Activated T-cell treated with anti-CD3 and anti-CD28 coated beads, Interleukin-2, amount 50 U/mL, for 4 hours (primary cell): Measurements from ENCODE around the gene ETV3. TPM values are rescaled to one million over a fixed set of nuclear protein-coding genes. Genes with fewer than 3 reads are reported as not detected.

ENCODE experiments used
- ATAC-seq, 2 donors: fragments of 200-7000 bp; cut with Tn5 transposase; one replicate each; pipeline ENCODE4 v1.10.0; 2021
- DNase-seq: peaks from one replicate; pipeline ENCODE4 v3.0.0-alpha.2; 2020
- H3K27me3 Mint-ChIP-seq: one replicate; pipeline ENCODE4 v1.8.0; 2021; ENCODE audit warnings: low read depth, mixed read lengths
- H3K36me3 Mint-ChIP-seq: one replicate; pipeline ENCODE4 v1.8.0; 2022; ENCODE audit warnings: mixed read lengths; ENCODE audit not compliant: insufficient read depth
- H3K4me1 Mint-ChIP-seq: one replicate; pipeline ENCODE4 v1.8.0; 2021; ENCODE audit warnings: low read depth, mixed read lengths
- H3K4me3 Mint-ChIP-seq: one replicate; pipeline ENCODE4 v1.8.0; 2021; ENCODE audit warnings: mild to moderate bottlenecking, moderate library complexity, mixed read lengths
- H3K9me3 Mint-ChIP-seq: one replicate; pipeline ENCODE4 v1.8.0; 2021; ENCODE audit warnings: mixed read lengths
- total RNA-seq, 3 donors: library from RNA; stranded (reverse); gene quantifications; one replicate each; pipeline ENCODE4 v1.2.1, GENCODE V29; 2021

ETV3 gene
- total RNA-seq, 3 donors from 2014 or later: 20.3 to 23.5 (median 21.2) TPM

DNA sequence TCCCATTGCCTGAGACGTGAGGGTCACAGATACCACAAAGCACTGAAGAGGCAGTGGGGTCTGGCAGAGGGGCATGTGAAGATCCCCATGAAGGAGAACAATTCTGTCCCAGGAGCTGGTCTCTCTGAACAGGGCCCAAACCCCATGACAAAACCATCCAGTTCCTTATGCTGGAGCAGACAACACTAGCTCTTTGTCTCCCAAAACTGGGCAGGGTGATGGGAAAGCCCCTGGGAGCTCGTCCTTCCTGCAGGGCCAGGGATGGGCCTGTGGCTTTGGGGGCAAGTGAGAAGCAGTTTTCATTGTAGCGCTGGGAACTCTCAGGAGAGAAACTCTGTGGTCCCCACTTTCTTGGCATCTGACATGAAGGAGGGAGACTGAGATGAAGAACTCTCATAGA lies 47.4 kb downstream of the ETV3 start:
- ATAC-seq (no peak), DNase-seq (no peak)
- Mint-ChIP-seq H3K9me3 (no peaks in the 10 kb centered on the region), H3K4me1 (peaks cover 5% of the 10 kb centered on the region), H3K27me3 (peaks cover 6% of the 10 kb centered on the region), H3K4me3 (no peak overlapping the region), H3K36me3 (no peaks in the 10 kb centered on the region)

- Mint-ChIP-seq H3K4me1 (peaks cover 5% of the 10 kb centered on the region), H3K27me3 (peaks cover 6% of the 10 kb centered on the region), H3K36me3 (no peaks in the 10 kb centered on the region), H3K4me3 (no peak overlapping the region), H3K9me3 (no peaks in the 10 kb centered on the region)
- ATAC-seq (peak; percentile 82 to 86), DNase-seq (peak; percentile 90)
These were observed 48.0 kb downstream of the ETV3 start for GRCh38 chr1:157090196-157090647.

DNA sequence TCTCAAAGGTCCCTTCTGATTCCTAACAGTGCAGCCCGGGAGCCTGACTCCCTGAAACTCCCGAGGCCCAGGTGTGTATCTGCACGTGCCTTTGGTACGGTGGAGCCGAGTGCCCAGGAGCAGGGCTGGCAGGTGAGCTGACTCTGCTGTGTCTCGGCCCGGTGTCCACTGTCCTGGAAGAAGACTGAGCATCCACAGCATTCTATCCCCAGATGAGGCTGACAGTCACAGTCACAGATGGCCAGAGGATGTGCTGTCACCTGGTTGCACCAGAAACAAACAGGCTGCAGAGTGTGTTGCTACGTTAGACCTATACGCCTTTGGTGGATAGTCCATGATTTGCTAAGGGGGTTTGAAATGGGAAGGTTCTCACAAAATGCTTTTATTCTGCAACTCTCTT lies 48.4 kb downstream of the ETV3 start:
- ATAC-seq: peak in 1 of 2 donors; percentile 18
- no peaks in the 10 kb centered on the region for H3K36me3 Mint-ChIP-seq
- DNase-seq: no peak
- no peak overlapping the region for H3K4me3 Mint-ChIP-seq
- peaks cover 6% of the 10 kb centered on the region for H3K27me3 Mint-ChIP-seq
- peaks cover 5% of the 10 kb centered on the region for H3K4me1 Mint-ChIP-seq
- H3K9me3 Mint-ChIP-seq: no peaks in the 10 kb centered on the region

DNA sequence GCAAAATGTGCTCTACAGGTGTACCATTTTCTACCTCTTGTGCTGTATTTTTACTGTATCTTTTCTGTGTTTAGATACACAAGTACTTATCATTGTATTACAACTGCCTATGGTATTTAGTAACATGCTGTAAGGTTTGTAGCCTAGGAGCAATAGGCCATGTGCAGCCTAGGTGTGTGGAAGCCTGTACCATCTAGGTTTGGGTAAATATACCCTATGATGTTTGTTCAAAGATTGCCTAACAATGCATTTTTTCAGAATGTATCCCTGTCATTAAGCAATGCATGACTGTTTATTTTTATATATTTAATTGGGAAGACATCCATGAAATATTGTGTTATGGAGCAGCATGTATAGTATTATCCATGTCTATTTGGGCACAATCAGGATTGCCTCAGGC lies 49.6 kb downstream of the ETV3 start:
- Mint-ChIP-seq H3K36me3 (no peaks in the 10 kb centered on the region), H3K4me1 (peaks cover 5% of the 10 kb centered on the region), H3K9me3 (no peaks in the 10 kb centered on the region), H3K27me3 (peaks cover 6% of the 10 kb centered on the region), H3K4me3 (no peak overlapping the region)
- DNase-seq (no peak), ATAC-seq (no peak)

DNA sequence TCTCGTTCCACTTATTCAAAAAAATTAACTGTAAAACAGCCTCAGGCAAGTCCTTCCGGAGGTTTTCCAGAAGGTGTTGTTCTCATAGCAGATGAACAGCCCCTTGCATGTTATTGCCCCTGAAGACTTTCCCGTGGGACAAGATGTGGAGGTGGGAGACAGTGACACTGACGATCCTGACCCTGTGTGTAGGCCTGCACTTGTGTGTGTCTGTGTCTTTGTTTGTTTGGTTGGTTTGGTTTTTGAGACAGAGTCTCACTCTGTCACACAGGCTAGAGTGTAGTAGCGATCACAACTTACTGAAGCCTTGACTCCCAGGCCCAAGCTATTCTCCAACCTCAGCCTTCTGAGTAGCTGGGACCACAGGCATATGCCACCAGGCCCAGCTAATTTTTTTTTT lies 51.2 kb downstream of the ETV3 start:
- no peak for ATAC-seq
- no peaks in the 10 kb centered on the region for H3K9me3 Mint-ChIP-seq
- peaks cover 6% of the 10 kb centered on the region for H3K27me3 Mint-ChIP-seq
- no peaks in the 10 kb centered on the region for H3K36me3 Mint-ChIP-seq
- no peak overlapping the region for H3K4me3 Mint-ChIP-seq
- peaks cover 5% of the 10 kb centered on the region for H3K4me1 Mint-ChIP-seq
- DNase-seq: no peak

DNA sequence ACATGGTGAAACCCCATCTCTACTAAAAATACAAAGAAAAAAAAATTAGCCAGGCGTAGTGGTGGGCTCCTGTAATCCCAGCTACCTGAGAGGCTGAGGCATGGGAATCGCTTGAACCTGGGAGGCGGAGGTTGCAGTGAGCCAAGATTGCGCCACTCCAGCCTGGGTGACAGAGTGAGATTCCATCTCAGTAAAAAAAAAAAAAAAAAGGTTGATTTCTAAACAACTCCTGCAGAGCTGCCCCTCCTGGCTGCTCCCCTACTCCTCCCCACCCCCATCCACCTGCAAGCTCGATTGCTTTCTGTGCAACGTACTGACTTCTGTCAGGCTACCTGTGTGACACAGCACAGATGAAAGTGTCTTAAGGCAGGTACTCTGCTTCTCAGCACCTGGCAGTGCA lies 51.9 kb downstream of the ETV3 start:
- Mint-ChIP-seq H3K4me1 (peaks cover 5% of the 10 kb centered on the region), H3K4me3 (no peak overlapping the region), H3K9me3 (no peaks in the 10 kb centered on the region)

DNA sequence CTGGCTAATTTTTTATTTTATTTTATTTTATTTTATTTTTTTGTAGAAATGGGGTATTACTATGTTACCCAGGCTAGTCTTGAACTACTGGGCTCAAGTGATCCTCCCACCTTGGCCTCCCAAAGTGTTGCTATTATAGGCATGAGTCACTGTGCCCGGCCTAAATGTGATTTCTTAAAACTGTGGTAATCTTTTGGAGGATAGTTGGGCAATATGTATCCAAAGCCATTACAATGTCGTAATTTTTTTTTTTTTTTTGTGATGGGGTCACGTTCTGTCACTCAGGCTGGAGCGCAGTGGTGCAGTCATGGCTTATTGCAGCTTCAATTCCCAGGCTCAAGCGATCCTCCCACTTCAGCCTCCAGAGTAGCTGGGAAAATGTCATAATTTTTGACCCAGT lies 52.8 kb downstream of the ETV3 start:
- no peak for ATAC-seq
- peaks cover 5% of the 10 kb centered on the region for H3K4me1 Mint-ChIP-seq
- peaks cover 5% of the 10 kb centered on the region for H3K27me3 Mint-ChIP-seq
- H3K36me3 Mint-ChIP-seq: no peaks in the 10 kb centered on the region
- H3K9me3 Mint-ChIP-seq: no peaks in the 10 kb centered on the region
- no peak overlapping the region for H3K4me3 Mint-ChIP-seq
- DNase-seq: no peak

More for the DNA sequence above, 51.9 kb downstream of the ETV3 start:
- no peak for DNase-seq
- no peak for ATAC-seq
- H3K27me3 Mint-ChIP-seq: peaks cover 6% of the 10 kb centered on the region
- no peaks in the 10 kb centered on the region for H3K36me3 Mint-ChIP-seq

GRCh38 chr1:157084720-157085119 lies 53.5 kb downstream of the ETV3 start:
- H3K27me3 Mint-ChIP-seq: peaks cover 3% of the 10 kb centered on the region
- no peaks in the 10 kb centered on the region for H3K36me3 Mint-ChIP-seq
- no peak for ATAC-seq
- no peak overlapping the region for H3K4me3 Mint-ChIP-seq
- H3K4me1 Mint-ChIP-seq: no peaks in the 10 kb centered on the region
- H3K9me3 Mint-ChIP-seq: no peaks in the 10 kb centered on the region
- DNase-seq: no peak

DNA sequence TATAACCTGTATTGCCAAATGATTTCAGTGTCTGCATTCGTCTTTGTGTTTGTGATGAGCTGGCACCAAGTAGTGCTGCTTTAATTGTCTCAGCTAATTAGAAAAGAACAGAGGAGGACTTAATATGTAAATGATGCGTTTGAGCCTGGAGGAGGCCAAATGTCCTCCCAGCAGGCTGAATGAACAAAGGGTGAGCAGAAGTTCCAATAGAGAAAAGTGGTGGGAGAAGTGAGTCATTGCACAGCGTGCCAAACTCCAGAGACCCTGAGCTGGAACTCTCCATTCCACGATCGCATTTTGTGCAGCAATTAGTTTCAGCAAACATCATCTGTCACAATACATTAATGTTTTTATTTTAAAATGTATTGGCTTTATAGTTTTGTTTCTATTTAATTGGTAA lies 56.5 kb downstream of the ETV3 start:
- Mint-ChIP-seq H3K4me1 (no peaks in the 10 kb centered on the region), H3K36me3 (no peaks in the 10 kb centered on the region), H3K9me3 (no peaks in the 10 kb centered on the region), H3K27me3 (peaks cover 7% of the 10 kb centered on the region), H3K4me3 (no peak overlapping the region)
- ATAC-seq (no peak), DNase-seq (no peak)

DNA sequence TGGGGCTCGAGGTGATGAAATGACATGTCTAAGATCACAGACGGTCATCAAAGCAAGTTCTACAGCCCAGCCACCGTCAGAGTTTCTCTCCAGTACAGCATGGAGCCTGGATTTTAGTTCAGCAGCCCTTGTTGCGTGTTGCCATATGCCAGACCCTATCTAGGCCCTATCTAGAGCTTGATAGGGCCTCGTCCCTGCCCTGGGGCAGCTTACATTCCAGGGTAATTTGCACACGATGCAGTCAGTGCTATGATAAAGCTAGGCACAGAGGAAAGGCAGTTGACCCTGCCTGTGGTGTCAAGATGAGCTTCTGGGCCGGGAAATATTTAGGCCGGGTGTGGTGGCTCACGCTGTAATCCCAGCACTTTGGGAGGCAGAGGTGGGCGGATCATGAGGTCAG lies 57.5 kb downstream of the ETV3 start:
- ATAC-seq: no peak
- Mint-ChIP-seq H3K9me3 (no peaks in the 10 kb centered on the region), H3K4me1 (no peaks in the 10 kb centered on the region), H3K36me3 (no peaks in the 10 kb centered on the region), H3K4me3 (no peak overlapping the region), H3K27me3 (peaks cover 12% of the 10 kb centered on the region)
- DNase-seq: no peak

DNA sequence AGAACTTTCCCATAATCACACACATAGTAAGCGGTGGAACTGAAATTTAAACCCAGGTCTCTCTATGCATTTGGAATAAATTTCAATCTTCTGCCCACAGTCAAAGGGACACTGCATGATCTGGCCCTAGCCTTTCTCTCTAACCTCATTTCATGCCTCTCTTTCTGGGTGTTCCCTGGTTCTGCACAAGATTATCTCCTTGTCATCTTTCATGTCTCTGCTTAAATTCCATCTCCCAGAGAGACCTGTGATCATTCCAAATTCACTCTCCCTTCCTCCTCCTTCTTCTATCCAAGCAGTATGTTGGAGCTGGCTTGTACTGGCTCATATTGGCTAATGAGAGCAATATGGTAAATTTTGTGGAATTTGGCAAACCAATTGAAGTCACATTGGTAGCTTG lies 60.8 kb downstream of the ETV3 start:
- DNase-seq: no peak

GRCh38 chr1:157073944-157074685 lies 64.1 kb downstream of the ETV3 start:
- peaks cover 28% of the 10 kb centered on the region for H3K27me3 Mint-ChIP-seq

More for the DNA sequence above, 60.8 kb downstream of the ETV3 start:
- peaks cover 5% of the 10 kb centered on the region for H3K4me1 Mint-ChIP-seq
- H3K36me3 Mint-ChIP-seq: no peaks in the 10 kb centered on the region
- no peak overlapping the region for H3K4me3 Mint-ChIP-seq
- H3K27me3 Mint-ChIP-seq: peaks cover 29% of the 10 kb centered on the region
- H3K9me3 Mint-ChIP-seq: no peaks in the 10 kb centered on the region
- ATAC-seq: no peak

More at GRCh38 chr1:157073944-157074685, 64.1 kb downstream of the ETV3 start:
- DNase-seq: no peak
- ATAC-seq: no peak
- Mint-ChIP-seq H3K4me3 (no peak overlapping the region), H3K4me1 (peaks cover 5% of the 10 kb centered on the region), H3K36me3 (no peaks in the 10 kb centered on the region), H3K9me3 (no peaks in the 10 kb centered on the region)

Other genes with a start within 250 kb of the ETV3 start
- gene PEAR1, start 244.7 kb downstream of the ETV3 start, total RNA-seq: under 1 TPM in 1 of 3 donors, not detected in 2; 0.05 TPM
- not detected for gene LRRC71, start 217.8 kb downstream of the ETV3 start, total RNA-seq
- gene ARHGEF11, start 92.7 kb downstream of the ETV3 start, total RNA-seq: 1 to 10 TPM; 1.4 to 1.8 (median 1.7) TPM
- gene ETV3L, start 38.6 kb downstream of the ETV3 start, total RNA-seq: not detected